HCT116 (cell line): Measurements from ENCODE around the gene TPSD1. TPM values are rescaled to one million over a fixed set of nuclear protein-coding genes. Genes with fewer than 3 reads are reported as not detected.

ENCODE experiments used
- ATAC-seq: fragments of 200-7000 bp; cut with Tn5 transposase; 2 replicates; pipeline ENCODE4 v1.9.1; 2020; ENCODE audit warnings: mild to moderate bottlenecking, moderate library complexity
- BruUV-seq: library from RNA; stranded (reverse); fragments of 400-500 nt; replicated peaks from 2 replicates; lab custom pipeline; 2021; lab: Mats Ljungman, UMichigan
- CTCF ChIA-PET: fragments of 300-600 bp; sonication (Branson Sonifier 250); formaldehyde crosslinking; loops from one replicate; lab custom pipeline; 2021; ENCODE audit warnings: antibody characterized with exemption; lab: Charles Lee
- POLR2A ChIA-PET: fragments of 300-600, 350-600 bp; sonication (Branson Sonifier 250); formaldehyde crosslinking; loops from one replicate; lab custom pipeline; 2021; ENCODE audit warnings: antibody characterized with exemption; lab: Charles Lee
- RAD21 ChIA-PET, 2 experiments: fragments of 300-600 bp; sonication (Branson Sonifier 250); formaldehyde crosslinking; loops; one replicate each; lab custom pipeline; 2023; ENCODE audit warnings: low total read pairs in 2 of 2; ENCODE audit not compliant: uncharacterized antibody in 2 of 2, unreplicated experiment in 2 of 2, low non-redundant PET in 1 of 2; lab: Charles Lee
- DNase-seq: peaks from one replicate; pipeline ENCODE4 v3.0.0-alpha.2; 2010; ENCODE audit warnings: low read depth, low spot score
- H2AFZ ChIP-seq: fragments of 200-600 bp; shearing (Covaris generic), sonication (generic); 2 replicates; pipeline ENCODE4 v1.6.1; 2017; ENCODE audit warnings: low read depth, mixed run types, mixed read lengths, antibody characterized with exemption, low read length; ENCODE audit not compliant: poor library complexity, severe bottlenecking
- H3K27ac ChIP-seq: 2 replicates; pipeline ENCODE4 v1.5.1; 2012; ENCODE audit warnings: low read depth, low read length
- H3K27me3 ChIP-seq: fragments of 200-600 bp; sonication (generic); 2 replicates; pipeline ENCODE4 v1.6.1; 2016; ENCODE audit warnings: mixed run types, low read length, mixed read lengths; ENCODE audit not compliant: insufficient read depth
- H3K36me3 ChIP-seq, 2 experiments: fragments of 200-500 bp in 1 of 2; fragments of 200-600 bp in 1 of 2; sonication (Bioruptor generic) in 1 of 2; sonication (generic) in 1 of 2; 2 replicates each; pipeline versions ENCODE4 v1.5.1 to v1.6.1; 2014 to 2016; ENCODE audit warnings: low read length in 2 of 2, inconsistent platforms in 1 of 2, mixed read lengths in 1 of 2, mixed run types in 1 of 2; ENCODE audit not compliant: insufficient read depth in 2 of 2, control insufficient read depth in 1 of 2
- H3K4me1 ChIP-seq, 2 experiments: fragments of 200-600 bp in 1 of 2; sonication (generic) in 1 of 2; 2 replicates each; pipeline versions ENCODE4 v1.5.1 to v1.6.1; 2012 to 2017; ENCODE audit warnings: low read length in 2 of 2, inconsistent platforms in 1 of 2, mild to moderate bottlenecking in 1 of 2, mixed read lengths in 1 of 2, mixed run types in 1 of 2, moderate library complexity in 1 of 2; ENCODE audit not compliant: insufficient read depth in 2 of 2, control insufficient read depth in 1 of 2
- H3K4me2 ChIP-seq: fragments of 200-600 bp; sonication (generic); 2 replicates; pipeline ENCODE4 v1.6.1; 2017; ENCODE audit warnings: mixed run types, low read length, mixed read lengths
- H3K4me3 ChIP-seq, 2 experiments: fragments of 200-600 bp in 1 of 2; sonication (generic) in 1 of 2; replicated peaks in 1 of 2; 2 replicates each; pipeline ENCODE4 v1.5.1; 2011 to 2016; ENCODE audit warnings: low read length in 2 of 2, control low read depth in 1 of 2, low read depth in 1 of 2, mild to moderate bottlenecking in 1 of 2, mixed read lengths in 1 of 2, mixed run types in 1 of 2
- H3K79me2 ChIP-seq: fragments of 200-600 bp; sonication (generic); 2 replicates; pipeline ENCODE4 v1.6.1; 2017; ENCODE audit warnings: mild to moderate bottlenecking, mixed run types, low read length, moderate library complexity, mixed read lengths; ENCODE audit not compliant: insufficient read depth
- H3K9ac ChIP-seq: fragments of 200-600 bp; sonication (generic); 2 replicates; pipeline ENCODE4 v1.6.1; 2016; ENCODE audit warnings: low read length, mixed read lengths
- H3K9me2 ChIP-seq: fragments of 200-600 bp; sonication (generic), shearing (Covaris generic); 2 replicates; pipeline ENCODE4 v1.6.1; 2017; ENCODE audit warnings: mixed run types, mild to moderate bottlenecking, moderate library complexity; ENCODE audit not compliant: insufficient read depth
- H3K9me3 ChIP-seq, 2 experiments: fragments of 200-500 bp in 1 of 2; fragments of 200-600 bp in 1 of 2; sonication (Bioruptor generic) in 1 of 2; sonication (generic) in 1 of 2; 2 replicates each; pipeline ENCODE4 v1.6.1; 2014 to 2017; ENCODE audit warnings: low read length in 2 of 2, mixed read lengths in 2 of 2, inconsistent platforms in 1 of 2, low read depth in 1 of 2, mild to moderate bottlenecking in 1 of 2, mixed run types in 1 of 2, moderate library complexity in 1 of 2; ENCODE audit not compliant: control insufficient read depth in 1 of 2, insufficient read depth in 1 of 2
- H4K20me1 ChIP-seq: fragments of 200-600 bp; sonication (generic), shearing (Covaris generic); 2 replicates; pipeline ENCODE4 v1.6.1; 2017; ENCODE audit warnings: mixed run types, mild to moderate bottlenecking, moderate library complexity; ENCODE audit not compliant: insufficient read depth
- CBX3 ChIP-seq: IDR thresholded peaks from 2 replicates; pipeline ENCODE4 v1.6.1; 2012; ENCODE audit warnings: low read depth
- CEBPB ChIP-seq: IDR thresholded peaks from 2 replicates; pipeline ENCODE4 v1.6.1; 2012; ENCODE audit warnings: low read depth
- EGR1 ChIP-seq: IDR thresholded peaks from 2 replicates; pipeline ENCODE4 v1.6.1; 2012; ENCODE audit warnings: low read depth
- ELF1 ChIP-seq: IDR thresholded peaks from 2 replicates; pipeline ENCODE4 v1.6.1; 2012; ENCODE audit warnings: low read depth, borderline replicate concordance
- EZH2phosphoT487 ChIP-seq: fragments of 200-600 bp; IDR thresholded peaks from 2 replicates; pipeline ENCODE4 v1.6.1; 2018; ENCODE audit warnings: antibody characterized with exemption, borderline replicate concordance
- FOSL1 ChIP-seq: IDR thresholded peaks from 2 replicates; pipeline ENCODE4 v1.6.1; 2012; ENCODE audit warnings: low read depth
- JUND ChIP-seq: IDR thresholded peaks from 2 replicates; pipeline ENCODE4 v1.6.1; 2012
- POLR2A ChIP-seq: IDR thresholded peaks from 2 replicates; pipeline ENCODE4 v1.7.0; 2011; ENCODE audit warnings: borderline replicate concordance; ENCODE audit not compliant: insufficient read depth, insufficient read length; ENCODE audit errors: extremely low read depth
- POLR2AphosphoS5 ChIP-seq: IDR thresholded peaks from 2 replicates; pipeline ENCODE4 v1.6.1; 2011; ENCODE audit warnings: mild to moderate bottlenecking, low read depth, low read length, moderate library complexity
- RAD21 ChIP-seq: IDR thresholded peaks from 2 replicates; pipeline ENCODE4 v1.6.1; 2012; ENCODE audit warnings: low read depth, mild to moderate bottlenecking
- SIN3A ChIP-seq: IDR thresholded peaks from 2 replicates; pipeline ENCODE4 v1.6.1; 2012; ENCODE audit warnings: low read depth
- SRF ChIP-seq: IDR thresholded peaks from 2 replicates; pipeline ENCODE4 v1.6.1; 2012; ENCODE audit warnings: low read depth
- TCF7L2 ChIP-seq: IDR thresholded peaks from 2 replicates; pipeline ENCODE4 v1.7.0; 2011; ENCODE audit warnings: borderline replicate concordance, inconsistent platforms; ENCODE audit not compliant: insufficient read depth, insufficient read length; ENCODE audit errors: extremely low read depth
- YY1 ChIP-seq: IDR thresholded peaks from 2 replicates; pipeline ENCODE4 v1.6.1; 2011; ENCODE audit warnings: low read length, low read depth, moderate library complexity, mild to moderate bottlenecking; ENCODE audit not compliant: insufficient replicate concordance; ENCODE audit errors: extremely low read depth
- intact Hi-C: fragments of 100-400 bp; cut with micrococcal nuclease; formaldehyde crosslinking; loops from 2 replicates; pipeline ENCODE4 v1.10.0; 2022
- total RNA-seq: library from RNA; stranded (reverse); gene quantifications from one replicate; pipeline ENCODE4 v1.2.1, GENCODE V29; 2021; ENCODE audit not compliant: unreplicated experiment
- TF ChIP-seq, protein P1 (sequence below), 3 experiments: fragments of 200-600 bp in 1 of 3; sonication (generic) in 1 of 3; IDR thresholded peaks in 2 of 3; conservative IDR thresholded peaks in 1 of 3; 2 replicates each; pipeline ENCODE4 v1.5.1; 2012 to 2017; ENCODE audit warnings: low read depth in 2 of 3, low read length in 2 of 3, antibody characterized with exemption in 1 of 3, borderline replicate concordance in 1 of 3, control low read depth in 1 of 3, mild to moderate bottlenecking in 1 of 3, mixed read lengths in 1 of 3, mixed run types in 1 of 3, moderate library complexity in 1 of 3; ENCODE audit not compliant: insufficient read depth in 1 of 3
- TF ChIP-seq, protein P2 (sequence below): IDR thresholded peaks from 2 replicates; pipeline ENCODE4 v1.6.1; 2012; ENCODE audit warnings: low read depth
- TF ChIP-seq, protein P3 (sequence below): IDR thresholded peaks from 2 replicates; pipeline ENCODE4 v1.6.1; 2012

TPSD1 gene
- total RNA-seq, 1 experiment from 2014 or later = not detected

DNA sequence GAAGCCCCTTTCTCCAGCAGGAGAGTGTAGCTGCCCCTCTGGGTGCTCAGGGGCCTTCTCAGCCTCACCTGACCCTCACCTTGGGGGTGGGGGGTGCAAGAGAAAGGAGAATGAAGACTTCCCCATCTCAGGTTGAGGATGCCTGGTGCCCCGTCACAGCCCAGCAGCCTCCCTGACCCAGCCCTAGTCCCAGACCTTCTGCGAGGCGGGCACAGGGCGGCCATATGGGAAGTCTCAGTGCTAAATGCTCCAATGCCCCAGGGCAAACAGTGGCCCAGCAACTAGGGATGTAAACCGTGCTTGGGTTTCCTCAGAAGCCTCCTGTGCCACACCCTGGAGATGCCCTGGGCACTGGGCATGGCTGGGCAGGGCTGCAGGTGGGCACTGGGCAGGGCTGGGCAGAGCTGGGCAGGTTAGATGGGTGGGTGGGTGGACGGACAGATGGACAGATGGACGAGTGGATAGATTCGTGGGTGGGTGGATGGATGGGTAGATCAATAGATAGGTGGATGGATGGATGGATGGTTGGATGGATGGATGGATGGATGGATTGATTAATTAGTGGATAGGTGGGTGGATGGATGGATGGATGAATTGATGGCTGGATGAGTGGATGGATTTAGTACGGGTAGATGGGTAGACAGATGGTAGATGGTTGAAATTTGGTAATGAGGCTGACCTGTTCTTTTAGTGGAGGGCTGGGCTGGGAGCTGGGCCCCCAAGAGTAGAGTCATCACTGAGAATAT, 16.8 kb downstream of the TPSD1 start:
- no peak overlapping the region for H3K4me3 ChIP-seq
- no peaks in the 10 kb centered on the region for H3K27me3 ChIP-seq
- POLR2A ChIA-PET = no interaction called here
- TF ChIP-seq, protein P1, sequence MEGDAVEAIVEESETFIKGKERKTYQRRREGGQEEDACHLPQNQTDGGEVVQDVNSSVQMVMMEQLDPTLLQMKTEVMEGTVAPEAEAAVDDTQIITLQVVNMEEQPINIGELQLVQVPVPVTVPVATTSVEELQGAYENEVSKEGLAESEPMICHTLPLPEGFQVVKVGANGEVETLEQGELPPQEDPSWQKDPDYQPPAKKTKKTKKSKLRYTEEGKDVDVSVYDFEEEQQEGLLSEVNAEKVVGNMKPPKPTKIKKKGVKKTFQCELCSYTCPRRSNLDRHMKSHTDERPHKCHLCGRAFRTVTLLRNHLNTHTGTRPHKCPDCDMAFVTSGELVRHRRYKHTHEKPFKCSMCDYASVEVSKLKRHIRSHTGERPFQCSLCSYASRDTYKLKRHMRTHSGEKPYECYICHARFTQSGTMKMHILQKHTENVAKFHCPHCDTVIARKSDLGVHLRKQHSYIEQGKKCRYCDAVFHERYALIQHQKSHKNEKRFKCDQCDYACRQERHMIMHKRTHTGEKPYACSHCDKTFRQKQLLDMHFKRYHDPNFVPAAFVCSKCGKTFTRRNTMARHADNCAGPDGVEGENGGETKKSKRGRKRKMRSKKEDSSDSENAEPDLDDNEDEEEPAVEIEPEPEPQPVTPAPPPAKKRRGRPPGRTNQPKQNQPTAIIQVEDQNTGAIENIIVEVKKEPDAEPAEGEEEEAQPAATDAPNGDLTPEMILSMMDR (IDR thresholded peaks at IDR 0.05 in 2 of 3, conservative IDR thresholded peaks at IDR 0.05 in 1 of 3; ENCODE audit: borderline replicate concordance in 1 of 3, insufficient read depth in 1 of 3, low read depth in 2 of 3, low read length in 2 of 3) = no peak
- TF ChIP-seq ELF1 (no peak), SIN3A (no peak), POLR2A (no peak), FOSL1 (no peak), CBX3 (no peak), SRF (no peak), EZH2phosphoT487 (no peak), YY1 (no peak), EGR1 (no peak), JUND (no peak), TCF7L2 (no peak), POLR2AphosphoS5 (no peak), RAD21 (no peak), CEBPB (no peak)
- TF ChIP-seq, protein P2, sequence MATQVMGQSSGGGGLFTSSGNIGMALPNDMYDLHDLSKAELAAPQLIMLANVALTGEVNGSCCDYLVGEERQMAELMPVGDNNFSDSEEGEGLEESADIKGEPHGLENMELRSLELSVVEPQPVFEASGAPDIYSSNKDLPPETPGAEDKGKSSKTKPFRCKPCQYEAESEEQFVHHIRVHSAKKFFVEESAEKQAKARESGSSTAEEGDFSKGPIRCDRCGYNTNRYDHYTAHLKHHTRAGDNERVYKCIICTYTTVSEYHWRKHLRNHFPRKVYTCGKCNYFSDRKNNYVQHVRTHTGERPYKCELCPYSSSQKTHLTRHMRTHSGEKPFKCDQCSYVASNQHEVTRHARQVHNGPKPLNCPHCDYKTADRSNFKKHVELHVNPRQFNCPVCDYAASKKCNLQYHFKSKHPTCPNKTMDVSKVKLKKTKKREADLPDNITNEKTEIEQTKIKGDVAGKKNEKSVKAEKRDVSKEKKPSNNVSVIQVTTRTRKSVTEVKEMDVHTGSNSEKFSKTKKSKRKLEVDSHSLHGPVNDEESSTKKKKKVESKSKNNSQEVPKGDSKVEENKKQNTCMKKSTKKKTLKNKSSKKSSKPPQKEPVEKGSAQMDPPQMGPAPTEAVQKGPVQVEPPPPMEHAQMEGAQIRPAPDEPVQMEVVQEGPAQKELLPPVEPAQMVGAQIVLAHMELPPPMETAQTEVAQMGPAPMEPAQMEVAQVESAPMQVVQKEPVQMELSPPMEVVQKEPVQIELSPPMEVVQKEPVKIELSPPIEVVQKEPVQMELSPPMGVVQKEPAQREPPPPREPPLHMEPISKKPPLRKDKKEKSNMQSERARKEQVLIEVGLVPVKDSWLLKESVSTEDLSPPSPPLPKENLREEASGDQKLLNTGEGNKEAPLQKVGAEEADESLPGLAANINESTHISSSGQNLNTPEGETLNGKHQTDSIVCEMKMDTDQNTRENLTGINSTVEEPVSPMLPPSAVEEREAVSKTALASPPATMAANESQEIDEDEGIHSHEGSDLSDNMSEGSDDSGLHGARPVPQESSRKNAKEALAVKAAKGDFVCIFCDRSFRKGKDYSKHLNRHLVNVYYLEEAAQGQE = no peak
- TF ChIP-seq, protein P3, sequence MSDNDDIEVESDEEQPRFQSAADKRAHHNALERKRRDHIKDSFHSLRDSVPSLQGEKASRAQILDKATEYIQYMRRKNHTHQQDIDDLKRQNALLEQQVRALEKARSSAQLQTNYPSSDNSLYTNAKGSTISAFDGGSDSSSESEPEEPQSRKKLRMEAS = no peak
- TF ChIP-seq, all 23 proteins: peak for 0
- no TSS peak for BruUV-seq
- Histone ChIP-seq H3K9me2 (no peaks in the 10 kb centered on the region), H3K9me3 (no peaks in the 10 kb centered on the region), H3K4me2 (no peak overlapping the region), H3K9ac (no peak overlapping the region), H3K27ac (no peak overlapping the region), H4K20me1 (no peaks in the 10 kb centered on the region), H3K4me1 (peaks cover 4 to 5% of the 10 kb centered on the region in 2 experiments; a peak in 3 of 4 replicates), H3K79me2 (no peaks in the 10 kb centered on the region), H3K36me3 (no peaks in the 10 kb centered on the region), H2AFZ (no peak overlapping the region)
- ATAC-seq = no peak
- no peak for DNase-seq
- ChIA-PET RAD21 (no interaction called here), CTCF (no interaction called here)
- intact Hi-C loops = no loop called here
